Cardiac muscle cell (in vitro differentiated cells and primary cell): ENCODE measurements around the gene LCMT2. TPM values are rescaled to one million over a fixed set of nuclear protein-coding genes. Genes with fewer than 3 reads are reported as not detected.

Experiments
- DNase-seq, 2 donors: peaks; one replicate each; pipeline versions ENCODE4 v3.0.0 to v3.0.0-alpha.2; 2010 to 2017; ENCODE audit warnings: low read depth in 1 of 2, low spot score in 1 of 2
- H3K27ac ChIP-seq: fragments of 200-600 bp; sonication (generic); 2 replicates; pipeline ENCODE4 v1.5.1; 2016
- H3K27me3 ChIP-seq: fragments of 200-600 bp; sonication (generic); 2 replicates; pipeline ENCODE4 v1.6.0; 2016; ENCODE audit warnings: control low read depth
- H3K36me3 ChIP-seq: fragments of 200-600 bp; sonication (generic); 2 replicates; pipeline ENCODE4 v1.5.1; 2016; ENCODE audit warnings: control low read depth
- H3K4me1 ChIP-seq: fragments of 200-600 bp; sonication (generic); 2 replicates; pipeline ENCODE4 v1.8.1; 2017; ENCODE audit warnings: low read depth, mild to moderate bottlenecking, mixed run types
- H3K4me3 ChIP-seq: fragments of 200-600 bp; sonication (generic); 2 replicates; pipeline ENCODE4 v1.5.1; 2016; ENCODE audit warnings: mild to moderate bottlenecking
- H3K9me3 ChIP-seq: fragments of 200-600 bp; sonication (generic); 2 replicates; pipeline ENCODE4 v1.5.1; 2017; ENCODE audit warnings: low read depth, mild to moderate bottlenecking, control low read depth
- polyA plus RNA-seq: library from polyadenylated mRNA; unstranded; fragments of >200 nt; fragmentation: Nextera tagmentation; extraction: Ambion mirVana; gene quantifications from 2 replicates; pipeline ENCODE4 v1.2.1, GENCODE V29; 2016
- total RNA-seq: library from RNA; depleted of rRNA; stranded (reverse); fragments of >200 nt; gene quantifications from 2 replicates; pipeline ENCODE4 v1.2.3, GENCODE V29; 2016
- TF ChIP-seq, protein P1 (sequence below): IDR thresholded peaks from 2 replicates; pipeline ENCODE4 v1.5.1; 2012; ENCODE audit warnings: low read depth, mild to moderate bottlenecking, low read length

LCMT2 gene
- total and polyA plus RNA-seq, 2 experiments from 2014 or later = 8.2 to 11.6 TPM

DNA sequence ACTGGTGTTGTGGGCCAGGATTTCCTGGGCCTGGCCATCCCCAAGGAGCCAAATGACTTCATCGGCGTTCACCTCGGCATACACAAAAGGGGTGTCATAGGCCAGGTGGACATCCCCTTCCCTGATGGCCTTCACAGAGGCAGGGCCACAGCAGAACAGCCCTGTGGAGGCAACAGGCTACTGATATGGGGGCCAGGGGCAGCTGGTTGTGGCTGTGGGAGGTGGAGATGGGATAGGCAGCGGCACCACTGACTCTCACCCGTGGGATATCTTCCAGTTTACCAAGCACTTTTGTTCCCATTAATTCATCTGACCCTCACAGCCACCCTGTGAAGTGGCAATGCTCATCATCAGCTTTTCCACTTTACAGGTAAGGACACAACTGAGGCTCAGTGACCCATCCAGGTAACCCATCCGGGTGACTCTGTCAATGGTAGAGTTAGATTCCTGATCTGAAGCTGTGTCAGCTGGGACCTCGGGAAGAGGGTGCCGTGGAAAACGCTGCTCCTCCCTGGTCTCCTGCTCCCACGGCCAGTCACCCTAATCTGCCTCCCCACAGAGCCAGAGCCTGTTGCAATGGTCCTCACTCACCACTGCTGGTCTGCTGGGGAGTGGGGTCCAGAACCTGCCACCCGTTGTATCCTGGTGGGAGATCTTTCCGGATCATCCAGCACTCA is 48.3 kb downstream of the LCMT2 start:
- Histone ChIP-seq H3K4me1 (no peaks in the 10 kb centered on the region), H3K27ac (no peak overlapping the region), H3K36me3 (no peaks in the 10 kb centered on the region), H3K4me3 (no peak overlapping the region), H3K9me3 (no peaks in the 10 kb centered on the region), H3K27me3 (peaks cover 6% of the 10 kb centered on the region)
- TF ChIP-seq, protein P1, sequence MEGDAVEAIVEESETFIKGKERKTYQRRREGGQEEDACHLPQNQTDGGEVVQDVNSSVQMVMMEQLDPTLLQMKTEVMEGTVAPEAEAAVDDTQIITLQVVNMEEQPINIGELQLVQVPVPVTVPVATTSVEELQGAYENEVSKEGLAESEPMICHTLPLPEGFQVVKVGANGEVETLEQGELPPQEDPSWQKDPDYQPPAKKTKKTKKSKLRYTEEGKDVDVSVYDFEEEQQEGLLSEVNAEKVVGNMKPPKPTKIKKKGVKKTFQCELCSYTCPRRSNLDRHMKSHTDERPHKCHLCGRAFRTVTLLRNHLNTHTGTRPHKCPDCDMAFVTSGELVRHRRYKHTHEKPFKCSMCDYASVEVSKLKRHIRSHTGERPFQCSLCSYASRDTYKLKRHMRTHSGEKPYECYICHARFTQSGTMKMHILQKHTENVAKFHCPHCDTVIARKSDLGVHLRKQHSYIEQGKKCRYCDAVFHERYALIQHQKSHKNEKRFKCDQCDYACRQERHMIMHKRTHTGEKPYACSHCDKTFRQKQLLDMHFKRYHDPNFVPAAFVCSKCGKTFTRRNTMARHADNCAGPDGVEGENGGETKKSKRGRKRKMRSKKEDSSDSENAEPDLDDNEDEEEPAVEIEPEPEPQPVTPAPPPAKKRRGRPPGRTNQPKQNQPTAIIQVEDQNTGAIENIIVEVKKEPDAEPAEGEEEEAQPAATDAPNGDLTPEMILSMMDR = no peak
- DNase-seq = no peak

DNA sequence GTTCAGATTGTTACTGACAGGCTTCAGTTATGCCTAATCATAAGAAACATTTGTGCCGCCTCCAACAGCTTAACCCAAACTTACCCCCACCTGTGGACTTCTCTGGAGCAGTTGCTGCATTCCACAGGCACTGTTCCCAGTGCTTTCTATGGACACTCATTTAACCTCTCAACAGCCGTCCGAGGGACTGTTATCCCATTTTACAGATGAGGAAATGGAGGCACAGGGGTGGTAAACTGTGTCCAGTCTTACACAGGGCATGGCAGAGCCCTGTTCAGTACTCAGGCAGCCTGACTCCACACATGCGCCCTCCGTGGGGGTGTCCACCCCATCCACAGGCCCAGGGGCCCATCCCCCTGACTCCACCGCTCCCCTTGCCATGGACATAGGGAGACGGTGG is 49.4 kb downstream of the LCMT2 start:
- Histone ChIP-seq H3K27ac (no peak overlapping the region), H3K4me1 (no peaks in the 10 kb centered on the region), H3K4me3 (no peak overlapping the region), H3K27me3 (no peaks in the 10 kb centered on the region), H3K9me3 (no peaks in the 10 kb centered on the region), H3K36me3 (no peaks in the 10 kb centered on the region)
- DNase-seq = no peak
- TF ChIP-seq, protein P1 = no peak

DNA sequence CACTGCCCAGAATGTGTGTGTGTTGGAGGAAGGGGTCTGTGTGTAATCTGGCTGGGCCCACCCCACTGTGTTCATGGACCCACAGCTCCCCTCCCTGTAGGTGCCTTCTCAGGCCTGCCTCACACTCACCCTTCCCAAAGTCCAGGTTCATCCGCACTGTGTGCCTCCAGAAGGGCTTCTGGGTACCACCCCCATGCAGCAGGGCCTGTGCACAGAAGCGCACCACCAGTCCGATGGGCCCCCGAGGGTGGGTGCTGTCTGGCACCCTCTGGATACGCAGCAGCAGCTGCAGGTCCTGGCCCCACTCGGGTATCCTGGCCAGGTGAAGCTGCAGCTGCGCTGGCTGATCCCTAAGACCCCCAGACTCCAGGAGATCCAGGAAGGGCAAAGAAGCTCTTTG is 50.9 kb downstream of the LCMT2 start:
- TF ChIP-seq, protein P1 = no peak
- DNase-seq = no peak

DNA sequence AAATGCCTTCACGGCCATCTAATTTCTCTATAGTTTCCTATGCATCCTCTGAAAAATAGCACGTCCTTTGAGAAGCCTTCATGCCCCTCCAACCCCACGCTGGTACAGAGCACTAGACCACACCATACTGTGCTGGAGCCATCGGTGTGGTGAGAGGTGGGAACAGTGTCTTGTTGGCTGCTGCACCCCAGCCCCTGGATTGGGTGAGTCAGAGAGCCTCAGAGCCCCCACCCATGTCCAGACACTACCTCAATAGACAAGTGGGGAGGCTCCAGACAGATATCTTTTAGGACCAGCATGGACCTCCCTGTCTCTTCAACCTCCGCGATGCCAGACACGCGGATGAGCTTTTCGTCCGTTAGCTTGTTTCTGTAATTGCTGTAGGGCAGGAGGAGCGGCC is 51.5 kb downstream of the LCMT2 start:
- no peak overlapping the region for H3K4me3 ChIP-seq
- H3K27ac ChIP-seq = no peak overlapping the region
- H3K4me1 ChIP-seq = no peaks in the 10 kb centered on the region
- DNase-seq = no peak
- TF ChIP-seq, protein P1 = no peak
- no peaks in the 10 kb centered on the region for H3K27me3 ChIP-seq
- no peaks in the 10 kb centered on the region for H3K36me3 ChIP-seq
- no peaks in the 10 kb centered on the region for H3K9me3 ChIP-seq

More for the DNA sequence above, 50.9 kb downstream of the LCMT2 start:
- Histone ChIP-seq H3K4me3 (no peak overlapping the region), H3K27me3 (no peaks in the 10 kb centered on the region), H3K4me1 (no peaks in the 10 kb centered on the region), H3K36me3 (no peaks in the 10 kb centered on the region), H3K9me3 (no peaks in the 10 kb centered on the region), H3K27ac (no peak overlapping the region)

DNA sequence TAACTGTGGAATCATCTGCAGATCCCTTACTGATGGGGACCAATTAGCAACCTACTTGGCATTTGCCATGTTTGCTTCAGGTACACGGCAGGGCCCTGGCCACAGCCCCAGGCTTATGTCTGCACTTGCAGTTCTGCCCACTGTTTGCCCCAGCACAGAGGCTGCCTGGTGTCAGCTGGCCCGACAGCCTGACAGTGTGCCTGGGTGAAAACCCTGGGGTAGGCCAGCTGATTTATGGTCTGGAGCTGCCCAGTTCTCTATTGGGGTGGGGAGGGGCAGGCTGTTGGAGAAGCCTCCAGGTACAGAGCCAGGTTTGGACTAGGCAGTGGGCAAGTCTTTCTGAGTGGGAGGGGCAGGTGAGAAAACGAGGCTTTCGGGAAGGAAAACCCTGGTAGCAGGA is 52.5 kb downstream of the LCMT2 start:
- H3K27me3 ChIP-seq = no peaks in the 10 kb centered on the region
- H3K9me3 ChIP-seq = no peaks in the 10 kb centered on the region
- H3K36me3 ChIP-seq = no peaks in the 10 kb centered on the region
- H3K4me1 ChIP-seq = no peaks in the 10 kb centered on the region
- DNase-seq = no peak
- TF ChIP-seq, protein P1 = no peak
- H3K27ac ChIP-seq = no peak overlapping the region
- no peak overlapping the region for H3K4me3 ChIP-seq
